H9 (cell line): ENCODE data around the gene NOMO2. TPM values are rescaled to one million over a fixed set of nuclear protein-coding genes. Genes with fewer than 3 reads are reported as not detected.
"Not testable (repeated sequence)": the region's sequence is repeated elsewhere in the genome, so short reads cannot be mapped to it uniquely, and the experiment has no call there.

Experiments used
- DNase-seq: peaks from one replicate; pipeline ENCODE4 v3.0.0-alpha.2; 2017
- H2AFZ ChIP-seq: one replicate; pipeline ENCODE4 v1.6.1; 2013; ENCODE audit warnings: mild to moderate bottlenecking, low read length, control low read depth, moderate library complexity
- H2AK5ac ChIP-seq: 2 replicates; pipeline ENCODE4 v1.6.1; 2013; ENCODE audit warnings: low read length, control low read depth, mixed read lengths; ENCODE audit not compliant: insufficient read length
- H2BK120ac ChIP-seq: one replicate; pipeline ENCODE4 v1.6.1; 2013; ENCODE audit warnings: low read depth, mild to moderate bottlenecking, low read length, control low read depth, inconsistent platforms; ENCODE audit not compliant: poor library complexity, severe bottlenecking
- H2BK12ac ChIP-seq: 2 replicates; pipeline ENCODE4 v1.6.1; 2013; ENCODE audit warnings: low read length, control low read depth, mixed read lengths, low read depth; ENCODE audit not compliant: insufficient read length
- H2BK15ac ChIP-seq: 2 replicates; pipeline ENCODE4 v1.6.1; 2013; ENCODE audit warnings: low read depth, low read length, control low read depth
- H2BK20ac ChIP-seq: one replicate; pipeline ENCODE4 v1.6.1; 2013; ENCODE audit warnings: low read depth, mild to moderate bottlenecking, low read length, control low read depth, inconsistent platforms; ENCODE audit not compliant: poor library complexity, severe bottlenecking
- H2BK5ac ChIP-seq: 2 replicates; pipeline ENCODE4 v1.6.1; 2013; ENCODE audit warnings: low read length, control low read depth, mixed read lengths; ENCODE audit not compliant: insufficient read length
- H3K14ac ChIP-seq: 2 replicates; pipeline ENCODE4 v1.6.1; 2013; ENCODE audit warnings: low read length, control low read depth; ENCODE audit not compliant: insufficient read depth
- H3K18ac ChIP-seq: 2 replicates; pipeline ENCODE4 v1.6.1; 2013; ENCODE audit warnings: low read depth, mild to moderate bottlenecking, mixed read lengths, low read length, control low read depth; ENCODE audit not compliant: insufficient read length
- H3K23ac ChIP-seq: 2 replicates; pipeline ENCODE4 v1.6.1; 2013; ENCODE audit warnings: low read length, control low read depth, mixed read lengths, low read depth; ENCODE audit not compliant: insufficient read length
- H3K23me2 ChIP-seq: 2 replicates; pipeline ENCODE4 v1.6.1; 2013; ENCODE audit warnings: low read depth, mild to moderate bottlenecking, mixed read lengths, low read length, control low read depth; ENCODE audit not compliant: insufficient read length, poor library complexity, severe bottlenecking
- H3K27ac ChIP-seq: 2 replicates; pipeline ENCODE4 v1.5.1; 2013; ENCODE audit warnings: low read length, control low read depth, mixed read lengths, low read depth; ENCODE audit not compliant: insufficient read length
- H3K27me3 ChIP-seq: 2 replicates; pipeline ENCODE4 v1.6.1; 2013; ENCODE audit warnings: low read length, control low read depth, inconsistent platforms; ENCODE audit not compliant: insufficient read depth
- H3K4ac ChIP-seq: 2 replicates; pipeline ENCODE4 v1.6.1; 2013; ENCODE audit warnings: low read depth, mild to moderate bottlenecking, control low read depth, inconsistent platforms, low read length, moderate library complexity
- H3K4me1 ChIP-seq: 2 replicates; pipeline ENCODE4 v1.6.1; 2013; ENCODE audit warnings: low read length, control low read depth, inconsistent platforms; ENCODE audit not compliant: insufficient read depth
- H3K4me2 ChIP-seq: 2 replicates; pipeline ENCODE4 v1.6.1; 2013; ENCODE audit warnings: low read length, control low read depth, mixed read lengths; ENCODE audit not compliant: insufficient read length, insufficient read depth
- H3K56ac ChIP-seq: 2 replicates; pipeline ENCODE4 v1.6.1; 2013; ENCODE audit warnings: low read depth, mild to moderate bottlenecking, mixed read lengths, low read length, control low read depth; ENCODE audit not compliant: insufficient read length
- H3K79me1 ChIP-seq: 2 replicates; pipeline ENCODE4 v1.6.1; 2013; ENCODE audit warnings: low read depth, mild to moderate bottlenecking, moderate library complexity, low read length, control low read depth, inconsistent platforms; ENCODE audit not compliant: insufficient read depth, poor library complexity, severe bottlenecking
- H3K79me2 ChIP-seq: 2 replicates; pipeline ENCODE4 v1.6.1; 2013; ENCODE audit warnings: low read length, control low read depth, inconsistent platforms; ENCODE audit not compliant: insufficient read depth
- H3K9ac ChIP-seq: 2 replicates; pipeline ENCODE4 v1.6.1; 2013; ENCODE audit warnings: low read length, control low read depth, mixed read lengths; ENCODE audit not compliant: insufficient read length; ENCODE audit errors: extremely low read depth
- H3K9me3 ChIP-seq: one replicate; pipeline ENCODE4 v1.6.1; 2013; ENCODE audit warnings: low read depth, low read length, inconsistent platforms; ENCODE audit not compliant: control insufficient read depth
- H3T11ph ChIP-seq: one replicate; pipeline ENCODE4 v1.6.1; 2013; ENCODE audit warnings: mild to moderate bottlenecking, low read length, control low read depth, inconsistent platforms
- H4K20me1 ChIP-seq: one replicate; pipeline ENCODE4 v1.6.1; 2013; ENCODE audit not compliant: control insufficient read depth, insufficient read length, insufficient read depth
- H4K5ac ChIP-seq: 2 replicates; pipeline ENCODE4 v1.6.1; 2013; ENCODE audit warnings: low read depth, mild to moderate bottlenecking, mixed read lengths, low read length, control low read depth; ENCODE audit not compliant: insufficient read length
- H4K8ac ChIP-seq: replicated peaks from 2 replicates; pipeline ENCODE4 v1.6.1; 2013; ENCODE audit warnings: low read length, control low read depth, mixed read lengths, low read depth; ENCODE audit not compliant: insufficient read length
- H4K91ac ChIP-seq: 2 replicates; pipeline ENCODE4 v1.6.1; 2013; ENCODE audit warnings: low read depth, mild to moderate bottlenecking, moderate library complexity, mixed read lengths, low read length, control low read depth; ENCODE audit not compliant: insufficient read length
- H3K27ac Mint-ChIP-seq, 3 experiments: 2 replicates in 2 of 3; 3 replicates in 1 of 3; pipeline ENCODE4 v1.8.0; 2020 to 2021; ENCODE audit warnings: mixed read lengths in 3 of 3, mild to moderate bottlenecking in 1 of 3, moderate library complexity in 1 of 3
- H3K27me3 Mint-ChIP-seq: 2 replicates; pipeline ENCODE4 v1.8.0; 2021; ENCODE audit warnings: low read depth, mild to moderate bottlenecking, moderate library complexity, mixed read lengths
- H3K36me3 Mint-ChIP-seq, 3 experiments: 2 replicates in 2 of 3; 3 replicates in 1 of 3; pipeline ENCODE4 v1.8.0; 2020 to 2021; ENCODE audit warnings: low read depth in 3 of 3, mixed read lengths in 3 of 3; ENCODE audit not compliant: insufficient read depth in 1 of 3
- H3K4me1 Mint-ChIP-seq, 2 experiments: 2 replicates each; pipeline ENCODE4 v1.8.0; 2020; ENCODE audit warnings: mixed read lengths in 2 of 2
- H3K4me3 Mint-ChIP-seq, 2 experiments: 2 replicates in 1 of 2; 3 replicates in 1 of 2; pipeline ENCODE4 v1.8.0; 2020 to 2021; ENCODE audit warnings: mild to moderate bottlenecking in 2 of 2, mixed read lengths in 2 of 2, moderate library complexity in 1 of 2
- H3K9me3 Mint-ChIP-seq, 2 experiments: 2 replicates in 1 of 2; 3 replicates in 1 of 2; pipeline ENCODE4 v1.8.0; 2020; ENCODE audit warnings: mild to moderate bottlenecking in 2 of 2, mixed read lengths in 2 of 2, moderate library complexity in 1 of 2
- WGBS: extraction: QIAGEN DNeasy Blood & Tissue Kit; methylation state at CpG from one replicate; pipeline ENCODE4 v1.1.7; 2013; ENCODE audit warnings: missing lambda C conversion rate, low lambda C conversion rate, mixed read lengths; ENCODE audit not compliant: insufficient read length; ENCODE audit errors: extremely low coverage; 5-methylcytosine and 5-hydroxymethylcytosine counted together
- total RNA-seq: library from RNA; stranded (reverse); gene quantifications from 2 replicates; pipeline ENCODE4 v1.2.1, GENCODE V29; 2021

NOMO2 gene
- total RNA-seq, 1 experiment from 2014 or later = 100 TPM

DNA sequence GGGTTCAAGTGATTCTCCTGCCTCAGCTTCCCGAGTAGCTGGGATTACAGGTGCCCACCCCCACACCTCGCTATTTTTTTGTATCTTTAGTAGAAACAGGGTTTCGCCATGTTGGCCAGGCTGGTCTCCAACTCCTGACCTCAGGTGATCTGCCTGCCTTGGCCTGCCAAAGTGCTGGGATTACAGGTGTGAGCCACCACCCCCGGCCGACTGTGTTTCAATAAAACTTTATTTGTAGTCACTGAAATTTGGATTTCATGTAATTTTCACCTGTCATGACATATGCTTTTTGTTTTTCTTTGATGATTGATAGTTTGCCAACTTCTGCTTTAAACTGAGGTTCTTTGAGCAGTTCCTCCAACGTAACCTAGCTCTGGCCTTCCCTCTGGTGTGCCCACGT, 12.0 kb upstream of the NOMO2 start:
- H3K27ac ChIP-seq = not testable (repeated sequence)

GRCh38 chr16:18572973-18573372, 11.1 kb upstream of the NOMO2 start:
- not testable (repeated sequence) for H3K27me3 Mint-ChIP-seq, H3K79me1 ChIP-seq, H2BK5ac ChIP-seq, H3K27ac ChIP-seq, H3K27me3 ChIP-seq, H2AK5ac ChIP-seq, H3K4ac ChIP-seq, H3K4me2 ChIP-seq, DNase-seq, H2BK20ac ChIP-seq, H3K9me3 Mint-ChIP-seq, H4K8ac ChIP-seq, H4K5ac ChIP-seq, H3T11ph ChIP-seq, H3K4me1 ChIP-seq, H3K36me3 Mint-ChIP-seq, H3K27ac Mint-ChIP-seq, H3K4me3 Mint-ChIP-seq, H3K56ac ChIP-seq, H3K79me2 ChIP-seq, H4K91ac ChIP-seq, H3K18ac ChIP-seq, H2AFZ ChIP-seq, H2BK15ac ChIP-seq, H2BK12ac ChIP-seq, H3K23me2 ChIP-seq, H3K4me1 Mint-ChIP-seq, H3K23ac ChIP-seq, H3K9ac ChIP-seq, H3K14ac ChIP-seq, H4K20me1 ChIP-seq, H2BK120ac ChIP-seq, H3K9me3 ChIP-seq
- WGBS = no CpG with 5 or more reads among the region's 8 CpGs

More for the DNA sequence above, 12.0 kb upstream of the NOMO2 start:
- H2AK5ac ChIP-seq, H3K23me2 ChIP-seq, H3K79me1 ChIP-seq, H3K4ac ChIP-seq, H3K9ac ChIP-seq, H3T11ph ChIP-seq, H4K8ac ChIP-seq, H4K5ac ChIP-seq, H3K18ac ChIP-seq, H2BK15ac ChIP-seq, H3K4me2 ChIP-seq, H3K4me1 Mint-ChIP-seq, H3K9me3 ChIP-seq, H3K23ac ChIP-seq, H2BK20ac ChIP-seq, DNase-seq, H4K20me1 ChIP-seq, H2BK12ac ChIP-seq, H2BK120ac ChIP-seq, H3K4me3 Mint-ChIP-seq, H3K27me3 Mint-ChIP-seq, H2AFZ ChIP-seq, H3K9me3 Mint-ChIP-seq, H3K27me3 ChIP-seq, H4K91ac ChIP-seq, H2BK5ac ChIP-seq, H3K36me3 Mint-ChIP-seq, H3K4me1 ChIP-seq, H3K14ac ChIP-seq, H3K56ac ChIP-seq, H3K27ac Mint-ChIP-seq, H3K79me2 ChIP-seq: not testable (repeated sequence)
- WGBS = no CpG with 5 or more reads among the region's 7 CpGs
